ENCODE data around the gene DUSP8.
"Not testable (repeated sequence)": the region's sequence is repeated elsewhere in the genome, so short reads cannot be mapped to it uniquely, and the experiment has no call there.

DUSP8 gene

GRCh38 chr11:1572197-1573076 lies at the start of gene DUSP8:
Gene DUSP8, minus strand, starts transcription at chr11:1572271. Its CDS starts 6,445 bp downstream, at chr11:1565826.
- Mint-ChIP-seq H3K4me3 (peak within 1 kb of the TSS; percentile 88), H3K27ac (ENCODE audit: low read depth) (peak within 1 kb of the TSS; percentile 93), H3K36me3 (ENCODE audit: insufficient read depth) (peaks cover 34% of the 10 kb centered on the region), H3K4me1 (peaks cover 34% of the 10 kb centered on the region), H3K9me3 (no peaks in the 10 kb centered on the region), H3K27me3 (no peaks in the 10 kb centered on the region)
- peak; percentile 45 for ATAC-seq (replicated peaks; ENCODE audit: extremely low read depth, poor library complexity, severe bottlenecking)
- peak; percentile 91 to 93 for DNase-seq (ENCODE audit: low spot score in 2 of 2)

- no peaks in the 10 kb centered on the region for H3K9me3 Mint-ChIP-seq
- H3K27ac Mint-ChIP-seq (ENCODE audit: low read depth), result no peak overlapping the region
- DNase-seq (ENCODE audit: low spot score in 2 of 2) (no peak), ATAC-seq (replicated peaks; ENCODE audit: extremely low read depth, poor library complexity, severe bottlenecking) (peak; percentile 68)
- peaks cover 5% of the 10 kb centered on the region for H3K4me1 Mint-ChIP-seq
- no peak overlapping the region for H3K4me3 Mint-ChIP-seq
- no peaks in the 10 kb centered on the region for H3K36me3 Mint-ChIP-seq (ENCODE audit: insufficient read depth)
- H3K27me3 Mint-ChIP-seq, result peaks cover 52% of the 10 kb centered on the region
Measured at GRCh38 chr11:1619449-1619848, 47.4 kb upstream of the DUSP8 start.

GRCh38 chr11:1618231-1618630 lies 46.2 kb upstream of the DUSP8 start:
- Mint-ChIP-seq H3K27me3 (peaks cover 64% of the 10 kb centered on the region), H3K36me3 (ENCODE audit: insufficient read depth) (no peaks in the 10 kb centered on the region), H3K4me1 (peaks cover 5% of the 10 kb centered on the region), H3K4me3 (no peak overlapping the region), H3K27ac (ENCODE audit: low read depth) (no peak overlapping the region), H3K9me3 (no peaks in the 10 kb centered on the region)
- DNase-seq (ENCODE audit: low spot score in 2 of 2), result no peak
- ATAC-seq (replicated peaks; ENCODE audit: extremely low read depth, poor library complexity, severe bottlenecking), result no peak

- no peaks in the 10 kb centered on the region for H3K36me3 Mint-ChIP-seq (ENCODE audit: insufficient read depth)
- no peak within 1 kb of the TSS for H3K4me3 Mint-ChIP-seq
- DNase-seq (ENCODE audit: low spot score in 2 of 2), result no peak
- no peak for ATAC-seq (replicated peaks; ENCODE audit: extremely low read depth, poor library complexity, severe bottlenecking)
- H3K27me3 Mint-ChIP-seq, result peaks cover 30% of the 10 kb centered on the region
- H3K27ac Mint-ChIP-seq (ENCODE audit: low read depth), result no peak within 1 kb of the TSS
- H3K9me3 Mint-ChIP-seq, result no peaks in the 10 kb centered on the region
- H3K4me1 Mint-ChIP-seq, result peaks cover 7% of the 10 kb centered on the region
Measured at GRCh38 chr11:1608363-1608762, 36.3 kb upstream of the DUSP8 start, which contains the start of gene KRTAP5-3. Gene KRTAP5-3, minus strand, starts transcription at chr11:1608463. Its CDS starts 78 bp downstream, at chr11:1608385.

GRCh38 chr11:1607901-1608300 lies 35.8 kb upstream of the DUSP8 start:
- not testable (repeated sequence) for ATAC-seq (replicated peaks; ENCODE audit: extremely low read depth, poor library complexity, severe bottlenecking); H3K27ac Mint-ChIP-seq (ENCODE audit: low read depth); H3K36me3 Mint-ChIP-seq (ENCODE audit: insufficient read depth); H3K4me3 Mint-ChIP-seq; H3K4me1 Mint-ChIP-seq; DNase-seq (ENCODE audit: low spot score in 2 of 2); H3K9me3 Mint-ChIP-seq
- H3K27me3 Mint-ChIP-seq, result peaks cover 33% of the 10 kb centered on the region

- H3K4me3 Mint-ChIP-seq; ATAC-seq (replicated peaks; ENCODE audit: extremely low read depth, poor library complexity, severe bottlenecking); H3K36me3 Mint-ChIP-seq (ENCODE audit: insufficient read depth); DNase-seq (ENCODE audit: low spot score in 2 of 2); H3K4me1 Mint-ChIP-seq; H3K9me3 Mint-ChIP-seq: not testable (repeated sequence)
- Mint-ChIP-seq H3K27ac (ENCODE audit: low read depth) (peak overlapping the region; percentile 67), H3K27me3 (peaks cover 36% of the 10 kb centered on the region)
Measured at GRCh38 chr11:1607156-1607845, 35.2 kb upstream of the DUSP8 start.

GRCh38 chr11:1605923-1606322 lies 33.9 kb upstream of the DUSP8 start:
- peaks cover 43% of the 10 kb centered on the region for H3K27me3 Mint-ChIP-seq
- not testable (repeated sequence) for DNase-seq (ENCODE audit: low spot score in 2 of 2); H3K36me3 Mint-ChIP-seq (ENCODE audit: insufficient read depth); H3K9me3 Mint-ChIP-seq; H3K4me1 Mint-ChIP-seq
- H3K27ac Mint-ChIP-seq (ENCODE audit: low read depth), result peak overlapping the region; percentile 67
- peak; percentile 82 for ATAC-seq (replicated peaks; ENCODE audit: extremely low read depth, poor library complexity, severe bottlenecking)
- H3K4me3 Mint-ChIP-seq, result peak overlapping the region; percentile 50

GRCh38 chr11:1604711-1605110 lies 32.6 kb upstream of the DUSP8 start:
- Mint-ChIP-seq H3K27ac (ENCODE audit: low read depth) (no peak overlapping the region), H3K4me1 (peaks cover 7% of the 10 kb centered on the region), H3K27me3 (peaks cover 45% of the 10 kb centered on the region), H3K36me3 (ENCODE audit: insufficient read depth) (no peaks in the 10 kb centered on the region), H3K9me3 (no peaks in the 10 kb centered on the region), H3K4me3 (no peak overlapping the region)
- DNase-seq (ENCODE audit: low spot score in 2 of 2), result no peak
- ATAC-seq (replicated peaks; ENCODE audit: extremely low read depth, poor library complexity, severe bottlenecking), result no peak

GRCh38 chr11:1604181-1604580 lies 32.1 kb upstream of the DUSP8 start:
- Mint-ChIP-seq H3K9me3 (no peaks in the 10 kb centered on the region), H3K27me3 (peaks cover 50% of the 10 kb centered on the region)
- ATAC-seq (replicated peaks; ENCODE audit: extremely low read depth, poor library complexity, severe bottlenecking), result no peak

GRCh38 chr11:1603629-1604028 lies 31.6 kb upstream of the DUSP8 start:
- Mint-ChIP-seq H3K4me1 (peaks cover 7% of the 10 kb centered on the region), H3K9me3 (no peaks in the 10 kb centered on the region), H3K4me3 (no peak overlapping the region), H3K36me3 (ENCODE audit: insufficient read depth) (no peaks in the 10 kb centered on the region), H3K27me3 (peaks cover 52% of the 10 kb centered on the region), H3K27ac (ENCODE audit: low read depth) (no peak overlapping the region)
- ATAC-seq (replicated peaks; ENCODE audit: extremely low read depth, poor library complexity, severe bottlenecking), result no peak
- no peak for DNase-seq (ENCODE audit: low spot score in 2 of 2)

More at GRCh38 chr11:1604181-1604580, 32.1 kb upstream of the DUSP8 start:
- Mint-ChIP-seq H3K27ac (ENCODE audit: low read depth) (no peak overlapping the region), H3K36me3 (ENCODE audit: insufficient read depth) (no peaks in the 10 kb centered on the region), H3K4me3 (no peak overlapping the region), H3K4me1 (peaks cover 7% of the 10 kb centered on the region)
- DNase-seq (ENCODE audit: low spot score in 2 of 2), result no peak

GRCh38 chr11:1601663-1602062 lies 29.6 kb upstream of the DUSP8 start:
- peaks cover 54% of the 10 kb centered on the region for H3K27me3 Mint-ChIP-seq
- H3K36me3 Mint-ChIP-seq (ENCODE audit: insufficient read depth); H3K27ac Mint-ChIP-seq (ENCODE audit: low read depth); ATAC-seq (replicated peaks; ENCODE audit: extremely low read depth, poor library complexity, severe bottlenecking); H3K4me1 Mint-ChIP-seq; H3K4me3 Mint-ChIP-seq; H3K9me3 Mint-ChIP-seq; DNase-seq (ENCODE audit: low spot score in 2 of 2): not testable (repeated sequence)

GRCh38 chr11:1600626-1601025 lies 28.6 kb upstream of the DUSP8 start:
- Mint-ChIP-seq H3K27me3 (peaks cover 58% of the 10 kb centered on the region), H3K36me3 (ENCODE audit: insufficient read depth) (no peaks in the 10 kb centered on the region), H3K27ac (ENCODE audit: low read depth) (no peak overlapping the region), H3K4me3 (no peak overlapping the region), H3K4me1 (peaks cover 3% of the 10 kb centered on the region), H3K9me3 (no peaks in the 10 kb centered on the region)
- ATAC-seq (replicated peaks; ENCODE audit: extremely low read depth, poor library complexity, severe bottlenecking) (no peak), DNase-seq (ENCODE audit: low spot score in 2 of 2) (no peak)

GRCh38 chr11:1598816-1599215 lies 26.7 kb upstream of the DUSP8 start:
- peaks cover 8% of the 10 kb centered on the region for H3K4me1 Mint-ChIP-seq
- no peak for ATAC-seq (replicated peaks; ENCODE audit: extremely low read depth, poor library complexity, severe bottlenecking)
- peaks cover 70% of the 10 kb centered on the region for H3K27me3 Mint-ChIP-seq
- no peak overlapping the region for H3K27ac Mint-ChIP-seq (ENCODE audit: low read depth)
- H3K9me3 Mint-ChIP-seq, result no peaks in the 10 kb centered on the region
- DNase-seq (ENCODE audit: low spot score in 2 of 2), result no peak
- no peaks in the 10 kb centered on the region for H3K36me3 Mint-ChIP-seq (ENCODE audit: insufficient read depth)
- no peak overlapping the region for H3K4me3 Mint-ChIP-seq

Measured in central memory CD8-positive, alpha-beta T cell (primary cell).